Inflammatory macrophage treated with lipopolysaccharide for 1 hour (primary cell): ENCODE measurements around the gene IL1R2.
A peak's percentile ranks its signal among the peaks of the same experiment; 100 is the strongest.
"Not testable (repeated sequence)": the region's sequence is repeated elsewhere in the genome, so short reads cannot be mapped to it uniquely, and the experiment has no call there.

Source experiments
- DNase-seq, 2 donors: peaks; one replicate each; pipeline ENCODE4 v3.0.0-alpha.2; 2020 to 2022

Gene IL1R2

DNA sequence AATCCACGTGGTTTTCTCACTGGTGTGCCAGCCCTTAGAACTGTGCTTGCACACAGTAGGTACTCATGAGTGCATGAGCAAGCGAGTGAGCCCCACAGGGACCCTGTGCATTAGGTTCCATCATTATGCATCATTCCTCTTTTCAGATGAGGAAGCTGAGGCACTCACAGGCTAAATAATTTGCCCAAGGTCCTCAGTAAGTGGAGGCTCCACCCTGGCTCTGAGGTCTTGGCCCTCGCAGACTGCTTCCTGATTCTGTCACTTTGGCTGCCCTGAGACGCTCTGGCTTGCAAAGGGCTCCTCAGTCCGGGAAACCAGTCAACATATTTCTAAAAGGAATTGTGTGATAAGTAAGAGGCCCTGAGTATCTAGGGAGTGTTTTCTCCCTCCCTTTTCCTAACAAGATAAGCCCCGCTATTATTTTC, 71.7 kb downstream of the IL1R2 start:
- DNase-seq: peak; percentile 77 to 78

GRCh38 chr2:102063941-102064678, 72.3 kb downstream of the IL1R2 start:
- DNase-seq: peak; percentile 74 to 82

DNA sequence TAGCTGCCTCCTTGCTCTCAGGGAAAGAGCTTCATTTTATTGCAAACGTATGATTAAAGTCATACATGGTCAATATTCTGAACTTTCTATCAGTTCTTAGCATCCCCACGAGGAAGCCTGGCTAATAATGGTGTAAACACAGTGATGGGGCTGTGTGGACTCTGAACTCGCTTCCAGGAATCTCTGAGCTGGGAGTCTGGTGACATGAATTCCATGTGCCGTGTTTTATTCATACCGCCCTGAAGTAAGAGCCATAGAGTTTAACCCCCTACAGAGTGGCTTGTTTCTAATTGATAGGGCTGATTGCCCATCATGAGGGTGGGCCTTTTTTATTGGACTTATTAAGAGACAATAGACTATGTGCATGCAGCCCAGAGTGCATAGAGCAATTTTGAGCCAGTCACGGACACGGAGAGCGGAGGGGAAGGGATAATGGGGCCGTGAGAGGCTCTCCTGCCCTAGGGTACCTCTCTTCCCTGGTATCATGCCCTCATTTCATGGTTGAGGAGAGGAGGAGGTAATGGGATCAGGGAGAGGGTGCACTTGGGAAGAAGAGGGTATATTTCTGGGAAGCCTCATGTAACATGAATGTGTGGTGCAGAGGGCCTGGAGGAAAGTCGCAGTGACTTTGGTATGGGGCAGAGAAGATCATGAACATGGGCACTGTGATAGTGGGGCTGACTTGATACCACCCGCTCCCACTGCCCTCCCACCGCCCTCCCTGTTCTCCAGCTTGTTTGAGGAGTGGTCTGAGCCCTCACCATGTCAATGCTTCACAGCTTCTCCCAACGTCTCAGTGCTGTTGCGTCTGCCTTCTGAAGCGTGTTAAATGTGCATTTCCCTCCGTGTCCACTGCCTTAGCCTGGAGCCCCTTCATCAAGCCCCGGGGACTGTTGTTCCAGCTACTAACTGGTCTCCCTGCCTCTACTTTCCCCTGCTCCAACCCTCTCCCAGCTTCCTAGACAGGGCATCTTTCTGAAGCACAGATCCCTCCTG, 73.2 kb downstream of the IL1R2 start:
- no peak for DNase-seq

- no peak for DNase-seq
Observed at GRCh38 chr2:102065675-102066252, 74.0 kb downstream of the IL1R2 start.

- DNase-seq: no peak
Observed at GRCh38 chr2:102066554-102066953, 74.8 kb downstream of the IL1R2 start.

DNA sequence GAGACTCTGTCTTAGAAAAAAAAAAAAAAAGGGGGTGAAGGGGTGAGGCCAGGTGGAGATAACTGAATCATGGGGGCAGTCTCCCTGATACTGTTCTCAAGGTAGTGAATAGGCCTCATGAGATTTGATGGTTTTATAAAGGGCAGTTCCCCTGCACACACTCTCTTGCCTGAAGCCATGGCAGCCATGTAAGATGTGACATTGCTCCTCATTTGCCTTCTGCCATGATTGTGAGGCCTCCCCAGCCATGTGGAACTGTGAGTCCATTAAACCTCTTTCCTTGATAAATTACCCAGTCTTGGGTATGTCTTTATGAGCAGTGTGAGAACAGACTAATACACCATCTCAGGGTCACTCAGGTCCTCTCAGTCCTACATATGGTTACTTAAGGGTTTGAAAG, 76.4 kb downstream of the IL1R2 start:
- not testable (repeated sequence) for DNase-seq

DNA sequence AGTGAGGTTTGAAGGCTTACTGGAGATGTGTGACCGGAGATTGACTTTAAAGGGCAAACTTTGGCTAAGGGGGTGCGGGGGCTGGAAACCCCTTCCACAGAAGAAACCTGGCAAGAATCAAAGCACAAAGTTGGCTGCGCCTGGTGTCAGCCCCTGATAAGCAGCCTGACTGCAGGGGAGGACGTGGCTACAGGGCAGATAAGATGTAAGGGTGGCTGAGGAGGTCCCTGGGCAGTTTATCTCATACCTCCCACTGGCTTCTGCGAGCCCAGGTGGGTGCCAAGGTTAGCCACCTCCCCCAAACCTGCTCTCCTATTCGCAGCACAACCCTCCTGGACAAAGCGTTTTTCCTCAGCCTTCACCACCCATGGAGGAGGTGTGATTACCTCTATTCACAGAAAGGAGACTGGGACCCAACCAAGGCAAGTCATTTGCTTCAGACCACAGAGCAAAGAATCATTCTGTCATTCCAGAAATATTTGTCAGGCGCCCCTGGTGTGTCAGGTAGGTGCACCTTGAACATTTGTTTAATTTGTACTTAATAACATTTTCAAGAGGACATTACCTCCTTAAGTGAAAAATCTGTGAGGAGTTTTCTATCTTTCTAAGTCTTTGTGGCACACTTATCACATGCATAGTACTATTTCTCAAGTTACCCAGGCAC, 77.7 kb downstream of the IL1R2 start:
- DNase-seq: no peak

DNA sequence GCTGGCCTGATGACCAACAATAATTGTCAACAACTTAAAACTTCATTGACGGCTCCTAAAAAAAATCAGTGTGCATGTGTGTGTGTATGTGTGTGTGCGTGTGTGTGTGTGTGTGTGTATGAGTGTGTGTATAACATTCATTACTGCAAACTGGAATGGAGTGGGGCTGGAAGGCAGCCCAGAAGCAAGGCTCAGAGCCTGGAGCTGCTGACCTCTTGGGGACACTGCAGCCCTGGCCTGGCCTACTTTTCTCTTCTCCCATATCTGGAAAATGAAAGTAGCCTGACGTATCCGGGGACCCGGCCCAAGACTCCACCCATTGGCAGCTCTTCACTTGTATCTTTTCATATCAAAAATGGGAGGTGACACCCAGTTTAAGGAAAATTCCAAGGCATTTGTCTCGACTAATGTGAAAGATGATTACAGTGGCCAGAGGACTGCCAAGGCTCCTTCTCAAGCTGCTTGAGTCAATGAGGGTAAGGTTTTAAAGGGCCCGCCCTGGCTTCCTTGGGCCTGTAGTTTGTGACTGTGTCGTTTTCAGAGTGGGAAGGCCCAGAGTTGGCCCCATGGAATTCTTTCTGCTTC, 78.4 kb downstream of the IL1R2 start:
- no peak for DNase-seq

GRCh38 chr2:102072741-102073140, 81.0 kb downstream of the IL1R2 start:
- DNase-seq: no peak

GRCh38 chr2:102073168-102073724, 81.5 kb downstream of the IL1R2 start:
- DNase-seq: no peak

GRCh38 chr2:102074152-102074783, 82.5 kb downstream of the IL1R2 start:
- peak; percentile 62 to 72 for DNase-seq

DNA sequence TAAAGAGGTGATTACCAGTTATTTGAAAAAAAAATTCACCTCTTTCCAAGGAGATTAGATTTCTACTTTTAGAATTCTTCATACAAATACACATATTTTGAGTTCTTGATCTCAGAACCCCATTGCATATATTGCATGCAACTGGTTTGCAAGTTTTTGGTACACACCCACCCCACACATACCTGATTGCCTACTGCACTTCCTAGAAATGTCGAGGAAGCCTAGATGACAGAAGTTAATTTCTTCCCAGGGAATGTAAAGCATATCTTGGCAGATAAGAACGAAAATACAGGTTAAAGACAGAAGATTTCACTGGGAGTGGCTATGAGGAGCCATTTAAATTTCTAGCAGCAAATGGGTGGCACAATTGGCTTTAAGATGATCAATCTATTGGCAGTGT, 83.7 kb downstream of the IL1R2 start:
- no peak for DNase-seq

- DNase-seq: no peak
Observed at GRCh38 chr2:102076512-102076911, 84.8 kb downstream of the IL1R2 start.
